HG03097 (cell line): Measurements from ENCODE around the gene UTP25.

Experiments
- ATAC-seq: cut with Tn5 transposase; IDR thresholded peaks from one replicate; pipeline ENCODE4 v1.9.1; 2021; ENCODE audit not compliant: unreplicated experiment, low FRiP score

Gene UTP25

GRCh38 chr1:209837671-209838070 is 9.9 kb downstream of the UTP25 start:
- no peak for ATAC-seq

GRCh38 chr1:209838537-209838936 is 10.8 kb downstream of the UTP25 start:
- no peak for ATAC-seq

GRCh38 chr1:209839875-209840546 is 12.2 kb downstream of the UTP25 start:
- no peak for ATAC-seq

GRCh38 chr1:209840611-209841010 is 12.8 kb downstream of the UTP25 start:
- no peak for ATAC-seq

- ATAC-seq = no peak
These were observed 17.1 kb downstream of the UTP25 start for GRCh38 chr1:209844695-209845407.

- no peak for ATAC-seq
These were observed 17.6 kb downstream of the UTP25 start for GRCh38 chr1:209845408-209845725.

- ATAC-seq = no peak
These were observed 21.6 kb downstream of the UTP25 start for GRCh38 chr1:209849388-209849787.

GRCh38 chr1:209850342-209850979 is 22.7 kb downstream of the UTP25 start:
- ATAC-seq = peak; percentile 64

GRCh38 chr1:209853676-209854075 is 25.9 kb downstream of the UTP25 start:
- ATAC-seq = no peak

GRCh38 chr1:209854196-209854595 is 26.4 kb downstream of the UTP25 start:
- ATAC-seq = no peak

GRCh38 chr1:209855006-209855405 is 27.2 kb downstream of the UTP25 start:
- ATAC-seq = no peak

- ATAC-seq = no peak
These were observed 27.9 kb downstream of the UTP25 start for GRCh38 chr1:209855623-209856022.

GRCh38 chr1:209858561-209859103 is 30.9 kb downstream of the UTP25 start:
- ATAC-seq = no peak

- peak; percentile 92 for ATAC-seq
These were observed 32.6 kb downstream of the UTP25 start for GRCh38 chr1:209860293-209860881.

- no peak for ATAC-seq
These were observed 33.5 kb downstream of the UTP25 start for GRCh38 chr1:209861242-209861641.

GRCh38 chr1:209862391-209863356 is 34.9 kb downstream of the UTP25 start:
- no peak for ATAC-seq

GRCh38 chr1:209863766-209864485 is 36.2 kb downstream of the UTP25 start:
- no peak for ATAC-seq

- no peak for ATAC-seq
These were observed 38.4 kb downstream of the UTP25 start for GRCh38 chr1:209866201-209866600.
